Stimulated activated CD4-positive, alpha-beta T cell treated with anti-CD3 and anti-CD28 coated beads, TNF-alpha, amount 100 ng/mL, for 48 hours (primary cell): ENCODE data around the gene SLC4A4.

Experiments used
- DNase-seq, 3 donors: peaks; one replicate each; pipeline ENCODE4 v3.0.0-alpha.2; 2020; ENCODE audit warnings: low read depth in 3 of 3

Gene SLC4A4

GRCh38 chr4:71469541-71469940, 130.7 kb downstream of the SLC4A4 start:
- DNase-seq = no peak

- no peak for DNase-seq
Measured at GRCh38 chr4:71470524-71470923, 131.7 kb downstream of the SLC4A4 start.

- no peak for DNase-seq
Measured at GRCh38 chr4:71472946-71473345, 134.1 kb downstream of the SLC4A4 start.

GRCh38 chr4:71473541-71474240, 134.9 kb downstream of the SLC4A4 start:
- DNase-seq = no peak

GRCh38 chr4:71474731-71475130, 135.9 kb downstream of the SLC4A4 start:
- DNase-seq = no peak

- no peak for DNase-seq
Measured at GRCh38 chr4:71476240-71476639, 137.4 kb downstream of the SLC4A4 start.

- no peak for DNase-seq
Measured at GRCh38 chr4:71486550-71487343, 147.9 kb downstream of the SLC4A4 start.

GRCh38 chr4:71487344-71487920, 148.6 kb downstream of the SLC4A4 start:
- no peak for DNase-seq

- no peak for DNase-seq
Measured at GRCh38 chr4:71494539-71494938, 155.7 kb downstream of the SLC4A4 start.

GRCh38 chr4:71495454-71495853, 156.6 kb downstream of the SLC4A4 start:
- no peak for DNase-seq

- no peak for DNase-seq
Measured at GRCh38 chr4:71497078-71497477, 158.3 kb downstream of the SLC4A4 start.

GRCh38 chr4:71498002-71498401, 159.2 kb downstream of the SLC4A4 start:
- no peak for DNase-seq

- no peak for DNase-seq
Measured at GRCh38 chr4:71498625-71499024, 159.8 kb downstream of the SLC4A4 start.

- DNase-seq = no peak
Measured at GRCh38 chr4:71501992-71502391, 163.2 kb downstream of the SLC4A4 start.

- DNase-seq = no peak
Measured at GRCh38 chr4:71518283-71518989, 179.6 kb downstream of the SLC4A4 start.

GRCh38 chr4:71520308-71520707, 181.5 kb downstream of the SLC4A4 start:
- DNase-seq = no peak

- DNase-seq = no peak
Measured at GRCh38 chr4:71520850-71521249, 182.0 kb downstream of the SLC4A4 start.

GRCh38 chr4:71524756-71525155, 185.9 kb downstream of the SLC4A4 start:
- DNase-seq = no peak

GRCh38 chr4:71526637-71527406, 188.0 kb downstream of the SLC4A4 start:
- no peak for DNase-seq

GRCh38 chr4:71532407-71532806, 193.6 kb downstream of the SLC4A4 start:
- no peak for DNase-seq

- DNase-seq = no peak
Measured at GRCh38 chr4:71533121-71533520, 194.3 kb downstream of the SLC4A4 start.
